ENCODE results near the gene GHDC. TPM values are rescaled to one million over a fixed set of nuclear protein-coding genes. Genes with fewer than 3 reads are reported as not detected.

GHDC gene
- total RNA-seq, 1 experiment from 2014 or later: 8.5 TPM

DNA sequence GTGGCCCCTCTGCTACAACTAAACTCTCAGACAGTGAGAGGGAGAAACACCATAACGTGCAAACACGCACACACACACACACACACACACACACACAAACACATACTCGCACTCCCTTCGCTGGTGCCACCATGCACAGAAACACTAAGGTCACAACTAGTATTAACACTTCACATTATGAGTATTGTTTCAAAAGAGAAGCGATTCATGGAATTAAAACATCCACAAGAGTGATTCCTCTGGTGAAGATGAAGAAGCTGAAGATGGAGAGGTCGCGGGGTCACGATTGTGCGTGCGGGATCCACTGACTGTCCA is 7.1 kb upstream of the GHDC start:
- no peak overlapping the region for H2BK20ac ChIP-seq (ENCODE audit: low read depth, low read length, poor library complexity, severe bottlenecking)
- H3K9ac ChIP-seq (ENCODE audit: extremely low read depth, insufficient read length, low read length): no peak overlapping the region
- H3K56ac ChIP-seq (ENCODE audit: insufficient read length, low read depth, low read length): no peak overlapping the region
- Mint-ChIP-seq H3K36me3 (ENCODE audit: insufficient read depth in 1 of 3, low read depth in 3 of 3) (peaks cover 7 to 42% (median 39%) of the 10 kb centered on the region in 3 experiments; a peak in 6 of 7 replicates), H3K4me1 (peaks cover 0 to 3% of the 10 kb centered on the region in 2 experiments; a peak in 2 of 4 replicates), H3K27ac (peak overlapping the region in 1 of 3 experiments; percentile 5; a peak in 1 of 7 replicates), H3K27me3 (ENCODE audit: low read depth) (no peaks in the 10 kb centered on the region), H3K9me3 (no peaks in the 10 kb centered on the region), H3K4me3 (no peak overlapping the region)
- no peak overlapping the region for H3K23ac ChIP-seq (ENCODE audit: insufficient read length, low read depth, low read length)
- no peak overlapping the region for H3K14ac ChIP-seq (ENCODE audit: insufficient read depth, low read length)
- no peaks in the 10 kb centered on the region for H3K4me1 ChIP-seq (ENCODE audit: insufficient read depth, low read length)
- no peaks in the 10 kb centered on the region for H3K23me2 ChIP-seq (ENCODE audit: insufficient read length, low read depth, low read length, poor library complexity, severe bottlenecking)
- no peak overlapping the region for H3K4ac ChIP-seq (ENCODE audit: low read depth, low read length)
- no peak overlapping the region for H4K8ac ChIP-seq (replicated peaks; ENCODE audit: insufficient read length, low read depth, low read length)
- H2BK5ac ChIP-seq (ENCODE audit: insufficient read length, low read length): no peak overlapping the region
- no CpG with 5 or more reads among the region's 10 CpGs for WGBS (ENCODE audit: extremely low coverage, insufficient read length, low lambda C conversion rate)
- no peak overlapping the region for H4K91ac ChIP-seq (ENCODE audit: insufficient read length, low read depth, low read length)
- no peak overlapping the region for H3T11ph ChIP-seq (ENCODE audit: low read length)
- no peaks in the 10 kb centered on the region for H3K79me1 ChIP-seq (ENCODE audit: insufficient read depth, low read depth, low read length, poor library complexity, severe bottlenecking)
- no peak overlapping the region for H4K5ac ChIP-seq (ENCODE audit: insufficient read length, low read depth, low read length)
- no peaks in the 10 kb centered on the region for H4K20me1 ChIP-seq (ENCODE audit: control insufficient read depth, insufficient read depth, insufficient read length)
- DNase-seq: no peak
- no peaks in the 10 kb centered on the region for H3K27me3 ChIP-seq (ENCODE audit: insufficient read depth, low read length)
- H3K18ac ChIP-seq (ENCODE audit: insufficient read length, low read depth, low read length): no peak overlapping the region
- H2AK5ac ChIP-seq (ENCODE audit: insufficient read length, low read length): no peak overlapping the region
- TF ChIP-seq, protein P1, sequence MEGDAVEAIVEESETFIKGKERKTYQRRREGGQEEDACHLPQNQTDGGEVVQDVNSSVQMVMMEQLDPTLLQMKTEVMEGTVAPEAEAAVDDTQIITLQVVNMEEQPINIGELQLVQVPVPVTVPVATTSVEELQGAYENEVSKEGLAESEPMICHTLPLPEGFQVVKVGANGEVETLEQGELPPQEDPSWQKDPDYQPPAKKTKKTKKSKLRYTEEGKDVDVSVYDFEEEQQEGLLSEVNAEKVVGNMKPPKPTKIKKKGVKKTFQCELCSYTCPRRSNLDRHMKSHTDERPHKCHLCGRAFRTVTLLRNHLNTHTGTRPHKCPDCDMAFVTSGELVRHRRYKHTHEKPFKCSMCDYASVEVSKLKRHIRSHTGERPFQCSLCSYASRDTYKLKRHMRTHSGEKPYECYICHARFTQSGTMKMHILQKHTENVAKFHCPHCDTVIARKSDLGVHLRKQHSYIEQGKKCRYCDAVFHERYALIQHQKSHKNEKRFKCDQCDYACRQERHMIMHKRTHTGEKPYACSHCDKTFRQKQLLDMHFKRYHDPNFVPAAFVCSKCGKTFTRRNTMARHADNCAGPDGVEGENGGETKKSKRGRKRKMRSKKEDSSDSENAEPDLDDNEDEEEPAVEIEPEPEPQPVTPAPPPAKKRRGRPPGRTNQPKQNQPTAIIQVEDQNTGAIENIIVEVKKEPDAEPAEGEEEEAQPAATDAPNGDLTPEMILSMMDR (conservative IDR thresholded peaks at IDR 0.05): no peak
- no peak overlapping the region for H3K27ac ChIP-seq (ENCODE audit: insufficient read length, low read depth, low read length)
- H2BK12ac ChIP-seq (ENCODE audit: insufficient read length, low read depth, low read length): no peak overlapping the region
- no peak overlapping the region for H2AFZ ChIP-seq (ENCODE audit: low read length)
- H3K9me3 ChIP-seq (ENCODE audit: control insufficient read depth, low read depth, low read length): no peaks in the 10 kb centered on the region
- H2BK120ac ChIP-seq (ENCODE audit: low read depth, low read length, poor library complexity, severe bottlenecking): no peak overlapping the region
- no peaks in the 10 kb centered on the region for H3K79me2 ChIP-seq (ENCODE audit: insufficient read depth, low read length)
- H3K4me2 ChIP-seq (ENCODE audit: insufficient read depth, insufficient read length, low read length): no peak overlapping the region
- no peak overlapping the region for H2BK15ac ChIP-seq (ENCODE audit: low read depth, low read length)
